Measurements from ENCODE around the gene INAFM1.
A peak's percentile ranks its signal among the peaks of the same experiment; 100 is the strongest.

The INAFM1 gene

DNA sequence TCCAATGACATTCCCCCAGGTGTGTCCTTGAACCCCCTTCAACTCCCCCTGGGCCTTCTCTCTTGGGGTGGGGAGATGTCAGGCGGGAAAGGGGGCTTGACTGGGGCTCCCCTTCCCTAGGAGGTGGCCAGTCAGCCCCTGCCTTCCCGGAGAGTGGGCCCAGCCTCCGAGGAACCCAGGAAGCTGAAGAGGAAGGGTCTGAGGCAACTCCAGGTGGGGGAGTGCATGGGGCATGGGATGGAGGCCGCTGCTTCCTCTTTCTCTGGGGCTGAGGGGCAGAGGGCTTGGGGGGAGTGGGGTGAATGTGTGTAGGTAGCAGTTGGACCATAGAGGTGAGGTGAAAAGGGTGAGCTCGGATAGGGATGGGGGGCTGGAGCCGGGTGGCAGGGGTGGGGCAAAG, 2.7 kb upstream of the INAFM1 start:
- no peak overlapping the region for H3K9ac ChIP-seq (ENCODE audit: low read length)
- no peak overlapping the region for H2AFZ ChIP-seq (ENCODE audit: low read length)
- no peaks in the 10 kb centered on the region for H3K27me3 ChIP-seq (ENCODE audit: insufficient read depth, low read length)
- no peaks in the 10 kb centered on the region for H4K20me1 ChIP-seq (ENCODE audit: insufficient read depth, low read length)
- peaks cover 19% of the 10 kb centered on the region for H3K4me1 ChIP-seq (ENCODE audit: insufficient read depth, low read length, severe bottlenecking)
- no peak overlapping the region for H3K27ac ChIP-seq (ENCODE audit: low read depth, low read length, poor library complexity, severe bottlenecking)
- H3K9me2 ChIP-seq (ENCODE audit: low read depth, low read length) = no peaks in the 10 kb centered on the region
- no peaks in the 10 kb centered on the region for H3F3A ChIP-seq (ENCODE audit: insufficient read depth, low read length)
- TF ChIP-seq EZH2 (IDR thresholded peaks at IDR 0.05; ENCODE audit: borderline replicate concordance, low read length) = no peak
- TF ChIP-seq, protein P1, sequence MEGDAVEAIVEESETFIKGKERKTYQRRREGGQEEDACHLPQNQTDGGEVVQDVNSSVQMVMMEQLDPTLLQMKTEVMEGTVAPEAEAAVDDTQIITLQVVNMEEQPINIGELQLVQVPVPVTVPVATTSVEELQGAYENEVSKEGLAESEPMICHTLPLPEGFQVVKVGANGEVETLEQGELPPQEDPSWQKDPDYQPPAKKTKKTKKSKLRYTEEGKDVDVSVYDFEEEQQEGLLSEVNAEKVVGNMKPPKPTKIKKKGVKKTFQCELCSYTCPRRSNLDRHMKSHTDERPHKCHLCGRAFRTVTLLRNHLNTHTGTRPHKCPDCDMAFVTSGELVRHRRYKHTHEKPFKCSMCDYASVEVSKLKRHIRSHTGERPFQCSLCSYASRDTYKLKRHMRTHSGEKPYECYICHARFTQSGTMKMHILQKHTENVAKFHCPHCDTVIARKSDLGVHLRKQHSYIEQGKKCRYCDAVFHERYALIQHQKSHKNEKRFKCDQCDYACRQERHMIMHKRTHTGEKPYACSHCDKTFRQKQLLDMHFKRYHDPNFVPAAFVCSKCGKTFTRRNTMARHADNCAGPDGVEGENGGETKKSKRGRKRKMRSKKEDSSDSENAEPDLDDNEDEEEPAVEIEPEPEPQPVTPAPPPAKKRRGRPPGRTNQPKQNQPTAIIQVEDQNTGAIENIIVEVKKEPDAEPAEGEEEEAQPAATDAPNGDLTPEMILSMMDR (IDR thresholded peaks at IDR 0.05; ENCODE audit: low read length) = no peak
- no peak overlapping the region for H3K4me2 ChIP-seq (ENCODE audit: low read length)
- H3K9me3 ChIP-seq (ENCODE audit: low read length) = no peaks in the 10 kb centered on the region
- H3K4me3 ChIP-seq (ENCODE audit: low read depth, low read length, poor library complexity, severe bottlenecking) = no peak overlapping the region
- H3K36me3 ChIP-seq (ENCODE audit: insufficient read depth, low read length) = peaks cover 22% of the 10 kb centered on the region
- no peaks in the 10 kb centered on the region for H3K79me2 ChIP-seq (ENCODE audit: insufficient read depth, low read length)

DNA sequence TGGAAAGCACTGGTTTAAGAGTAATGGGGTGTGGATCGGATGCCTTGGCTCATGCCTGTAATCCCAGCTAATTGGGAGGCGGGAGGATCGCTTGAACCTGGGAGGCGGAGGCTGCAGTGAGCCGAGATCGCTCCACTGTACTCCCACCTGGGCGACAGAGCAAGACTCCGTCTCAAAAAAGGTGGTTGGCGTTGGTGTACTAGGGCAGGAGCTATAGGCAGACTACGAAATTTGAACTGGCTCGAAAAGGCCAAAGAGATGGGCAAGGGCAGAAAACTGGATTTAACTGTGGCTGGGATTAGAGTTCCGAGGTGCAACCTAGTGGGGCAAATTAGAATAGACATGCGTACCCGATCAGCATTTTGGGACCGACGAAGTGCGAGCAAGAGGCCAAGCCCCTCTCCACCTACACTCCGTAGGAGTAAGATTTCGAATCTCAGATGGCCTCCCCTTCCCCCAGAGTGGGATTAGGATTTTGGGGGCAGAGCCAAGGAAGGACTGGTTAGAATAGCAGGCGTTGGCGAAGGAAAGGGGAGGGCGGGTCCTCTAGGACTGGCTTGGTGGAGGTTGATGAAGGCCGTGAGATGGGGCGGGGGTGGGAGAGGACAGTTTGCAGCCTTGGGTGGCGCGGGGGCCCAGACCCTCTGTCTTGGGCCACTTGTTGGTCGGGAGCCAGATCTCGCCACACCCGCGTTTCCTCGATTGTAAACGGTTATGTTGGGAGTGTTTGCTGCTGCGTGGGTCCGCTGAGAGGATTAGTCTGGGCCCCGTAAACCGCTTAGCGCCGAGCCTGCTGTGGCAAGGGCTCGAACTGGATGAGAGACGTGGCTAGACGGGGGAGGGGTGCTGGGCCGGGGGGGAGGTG, 2.0 kb upstream of the INAFM1 start:
- Histone ChIP-seq H3F3A (ENCODE audit: insufficient read depth, low read length) (no peaks in the 10 kb centered on the region), H3K9ac (ENCODE audit: low read length) (peak overlapping the region; percentile 93), H3K27me3 (ENCODE audit: insufficient read depth, low read length) (no peaks in the 10 kb centered on the region), H3K4me1 (ENCODE audit: insufficient read depth, low read length, severe bottlenecking) (peaks cover 19% of the 10 kb centered on the region), H3K79me2 (ENCODE audit: insufficient read depth, low read length) (no peaks in the 10 kb centered on the region), H3K9me2 (ENCODE audit: low read depth, low read length) (no peaks in the 10 kb centered on the region), H3K27ac (ENCODE audit: low read depth, low read length, poor library complexity, severe bottlenecking) (peak overlapping the region; percentile 91), H3K36me3 (ENCODE audit: insufficient read depth, low read length) (peaks cover 15% of the 10 kb centered on the region), H3K9me3 (ENCODE audit: low read length) (no peaks in the 10 kb centered on the region), H3K4me2 (ENCODE audit: low read length) (peak overlapping the region; percentile 88), H4K20me1 (ENCODE audit: insufficient read depth, low read length) (no peaks in the 10 kb centered on the region), H3K4me3 (ENCODE audit: low read depth, low read length, poor library complexity, severe bottlenecking) (peak overlapping the region; percentile 82), H2AFZ (ENCODE audit: low read length) (no peak overlapping the region)
- no peak for TF ChIP-seq EZH2 (IDR thresholded peaks at IDR 0.05; ENCODE audit: borderline replicate concordance, low read length)
- TF ChIP-seq, protein P1 (IDR thresholded peaks at IDR 0.05; ENCODE audit: low read length) = peak; percentile 7; the same call in 1 of the 2 replicates

DNA sequence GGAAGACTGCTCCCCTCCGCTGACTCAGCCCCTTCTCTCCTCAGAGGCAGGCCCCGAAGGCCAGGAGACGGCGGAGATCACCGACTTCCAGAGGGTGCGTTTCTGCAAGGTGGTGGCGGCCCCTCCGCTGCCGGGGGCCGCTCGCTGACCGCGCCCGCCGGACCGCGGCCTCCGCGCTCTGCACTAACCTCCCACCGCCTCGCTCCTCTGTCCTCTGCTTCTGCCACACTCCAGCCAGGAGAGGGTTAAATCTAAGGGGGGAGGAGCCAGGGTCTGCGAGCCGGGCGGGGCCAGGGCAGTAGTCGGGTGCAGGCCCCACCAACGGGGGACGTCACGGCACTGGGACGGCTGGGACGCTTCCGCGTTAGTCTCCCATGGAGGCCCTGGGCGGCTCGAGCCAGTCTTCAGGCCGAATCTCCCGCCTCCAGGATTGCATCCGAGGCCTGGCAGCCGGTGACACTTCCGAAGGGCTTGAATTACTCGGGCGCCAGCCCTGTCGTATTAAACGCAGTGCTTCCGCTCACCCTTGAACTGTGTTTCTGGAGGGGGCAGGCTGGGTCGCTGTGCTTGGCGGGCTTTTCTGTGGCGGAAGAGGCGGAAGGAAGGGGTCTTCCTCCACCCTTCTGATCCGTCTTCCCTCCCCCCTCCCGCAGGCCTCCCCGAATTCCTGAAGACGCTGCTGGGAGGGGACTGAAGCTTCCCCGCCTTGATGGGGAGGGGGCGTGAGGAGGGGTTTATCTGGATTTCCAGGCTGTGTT, 1.2 kb upstream of the INAFM1 start:
- Histone ChIP-seq H3K36me3 (ENCODE audit: insufficient read depth, low read length) (peaks cover 15% of the 10 kb centered on the region), H3K9me2 (ENCODE audit: low read depth, low read length) (no peaks in the 10 kb centered on the region), H3K4me2 (ENCODE audit: low read length) (peak overlapping the region; percentile 88), H2AFZ (ENCODE audit: low read length) (no peak overlapping the region), H3K79me2 (ENCODE audit: insufficient read depth, low read length) (no peaks in the 10 kb centered on the region), H3K4me1 (ENCODE audit: insufficient read depth, low read length, severe bottlenecking) (peaks cover 19% of the 10 kb centered on the region), H3K27me3 (ENCODE audit: insufficient read depth, low read length) (no peaks in the 10 kb centered on the region), H3K4me3 (ENCODE audit: low read depth, low read length, poor library complexity, severe bottlenecking) (peak overlapping the region; percentile 82), H3K27ac (ENCODE audit: low read depth, low read length, poor library complexity, severe bottlenecking) (peak overlapping the region; percentile 91), H3F3A (ENCODE audit: insufficient read depth, low read length) (no peaks in the 10 kb centered on the region), H3K9me3 (ENCODE audit: low read length) (no peaks in the 10 kb centered on the region), H4K20me1 (ENCODE audit: insufficient read depth, low read length) (no peaks in the 10 kb centered on the region), H3K9ac (ENCODE audit: low read length) (peak overlapping the region; percentile 93)
- no peak for TF ChIP-seq EZH2 (IDR thresholded peaks at IDR 0.05; ENCODE audit: borderline replicate concordance, low read length)
- TF ChIP-seq, protein P1 (IDR thresholded peaks at IDR 0.05; ENCODE audit: low read length) = no peak
